Loucy (cell line): ENCODE results near the gene PTHLH.

Experiments
- H2AFZ ChIP-seq: fragments of 200-600 bp; sonication (generic); 2 replicates; pipeline ENCODE4 v1.6.0; 2016; ENCODE audit warnings: antibody characterized with exemption, mild to moderate bottlenecking, low read length, moderate library complexity
- H3F3A ChIP-seq: fragments of 200-600 bp; 2 replicates; pipeline ENCODE4 v1.6.0; 2016; ENCODE audit warnings: antibody characterized with exemption, low read depth, mild to moderate bottlenecking
- H3K27me3 ChIP-seq: fragments of 200-600 bp; sonication (generic); 2 replicates; pipeline ENCODE4 v1.6.1; 2014; ENCODE audit warnings: low read length, mild to moderate bottlenecking; ENCODE audit not compliant: insufficient read depth, poor library complexity, severe bottlenecking
- H3K36me3 ChIP-seq: fragments of 200-600 bp; sonication (generic); 2 replicates; pipeline ENCODE4 v1.6.1; 2016; ENCODE audit warnings: low read length; ENCODE audit not compliant: insufficient read depth
- H3K4me1 ChIP-seq: fragments of 200-600 bp; sonication (generic); 2 replicates; pipeline ENCODE4 v1.5.1; 2014; ENCODE audit warnings: low read length, mild to moderate bottlenecking; ENCODE audit not compliant: insufficient read depth, poor library complexity, severe bottlenecking
- H3K4me2 ChIP-seq: fragments of 200-600 bp; sonication (generic); 2 replicates; pipeline ENCODE4 v1.6.0; 2014; ENCODE audit warnings: antibody characterized with exemption, low read length, low read depth, mild to moderate bottlenecking; ENCODE audit not compliant: poor library complexity, severe bottlenecking
- H3K4me3 ChIP-seq: fragments of 200-600 bp; sonication (generic); 2 replicates; pipeline ENCODE4 v1.5.1; 2014; ENCODE audit warnings: low read length, mild to moderate bottlenecking, mixed read lengths; ENCODE audit not compliant: poor library complexity, severe bottlenecking
- H3K79me2 ChIP-seq: fragments of 200-600 bp; sonication (generic); 2 replicates; pipeline ENCODE4 v1.6.1; 2014; ENCODE audit warnings: low read length; ENCODE audit not compliant: insufficient read depth
- H3K9ac ChIP-seq: fragments of 200-600 bp; sonication (generic); 2 replicates; pipeline ENCODE4 v1.6.0; 2014; ENCODE audit warnings: mild to moderate bottlenecking, low read depth, low read length, moderate library complexity; ENCODE audit not compliant: poor library complexity, severe bottlenecking
- H3K9me2 ChIP-seq: fragments of 200-600 bp; sonication (generic); replicated peaks from 2 replicates; pipeline ENCODE4 v1.6.1; 2016; ENCODE audit warnings: low read depth, low read length, mixed read lengths
- H3K9me3 ChIP-seq: fragments of 200-600 bp; sonication (generic); 2 replicates; pipeline ENCODE4 v1.6.1; 2014; ENCODE audit warnings: mild to moderate bottlenecking, antibody characterized with exemption, low read length, low read depth; ENCODE audit not compliant: insufficient read depth
- H4K20me1 ChIP-seq: fragments of 200-600 bp; sonication (generic); 2 replicates; pipeline ENCODE4 v1.6.0; 2014; ENCODE audit warnings: antibody characterized with exemption, low read length, mild to moderate bottlenecking; ENCODE audit not compliant: insufficient read depth, poor library complexity, severe bottlenecking
- EZH2phosphoT487 ChIP-seq: fragments of 200-600 bp; IDR thresholded peaks from 2 replicates; pipeline ENCODE4 v1.6.1; 2018; ENCODE audit warnings: antibody characterized with exemption, mild to moderate bottlenecking, moderate library complexity, borderline replicate concordance
- TF ChIP-seq, protein P1 (sequence below): fragments of 200-600 bp; sonication (generic); conservative IDR thresholded peaks from 2 replicates; pipeline ENCODE4 v1.5.1; 2014; ENCODE audit warnings: mild to moderate bottlenecking, antibody characterized with exemption, low read length

PTHLH gene

DNA sequence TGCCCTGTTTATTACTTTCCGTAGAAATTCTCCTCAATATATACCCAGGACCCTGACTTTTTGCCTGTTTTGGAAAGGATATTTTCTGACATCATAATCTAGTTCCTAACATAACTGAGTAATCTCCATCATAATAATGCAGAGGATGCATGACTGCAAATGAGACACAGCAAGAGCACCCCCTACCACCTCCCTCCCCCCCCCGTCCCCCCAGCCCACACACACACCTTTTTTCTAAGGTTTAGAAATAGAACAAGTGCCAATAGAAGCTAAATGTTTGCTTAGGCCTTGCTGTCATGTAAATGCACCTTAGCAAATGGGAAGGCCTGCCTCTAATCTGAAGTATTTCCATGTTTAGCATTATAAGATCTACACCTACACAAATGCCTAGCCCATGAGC lies at the start of gene PTHLH:
PTHLH (minus strand) TSS at position 13 of the 400 bp plus-strand sequence. CDS start 3,239 bp downstream, outside the sequence.
- H3K27me3 ChIP-seq: no peaks in the 10 kb centered on the region
- H3K9ac ChIP-seq: no peak within 1 kb of the TSS
- H3K9me2 ChIP-seq: no peaks in the 10 kb centered on the region
- no peak within 1 kb of the TSS for H3K4me2 ChIP-seq
- no peaks in the 10 kb centered on the region for H3F3A ChIP-seq
- TF ChIP-seq EZH2phosphoT487: no peak
- TF ChIP-seq, protein P1, sequence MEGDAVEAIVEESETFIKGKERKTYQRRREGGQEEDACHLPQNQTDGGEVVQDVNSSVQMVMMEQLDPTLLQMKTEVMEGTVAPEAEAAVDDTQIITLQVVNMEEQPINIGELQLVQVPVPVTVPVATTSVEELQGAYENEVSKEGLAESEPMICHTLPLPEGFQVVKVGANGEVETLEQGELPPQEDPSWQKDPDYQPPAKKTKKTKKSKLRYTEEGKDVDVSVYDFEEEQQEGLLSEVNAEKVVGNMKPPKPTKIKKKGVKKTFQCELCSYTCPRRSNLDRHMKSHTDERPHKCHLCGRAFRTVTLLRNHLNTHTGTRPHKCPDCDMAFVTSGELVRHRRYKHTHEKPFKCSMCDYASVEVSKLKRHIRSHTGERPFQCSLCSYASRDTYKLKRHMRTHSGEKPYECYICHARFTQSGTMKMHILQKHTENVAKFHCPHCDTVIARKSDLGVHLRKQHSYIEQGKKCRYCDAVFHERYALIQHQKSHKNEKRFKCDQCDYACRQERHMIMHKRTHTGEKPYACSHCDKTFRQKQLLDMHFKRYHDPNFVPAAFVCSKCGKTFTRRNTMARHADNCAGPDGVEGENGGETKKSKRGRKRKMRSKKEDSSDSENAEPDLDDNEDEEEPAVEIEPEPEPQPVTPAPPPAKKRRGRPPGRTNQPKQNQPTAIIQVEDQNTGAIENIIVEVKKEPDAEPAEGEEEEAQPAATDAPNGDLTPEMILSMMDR: no peak
- H3K79me2 ChIP-seq: no peaks in the 10 kb centered on the region
- no peaks in the 10 kb centered on the region for H3K36me3 ChIP-seq
- H4K20me1 ChIP-seq: no peaks in the 10 kb centered on the region
- H3K4me3 ChIP-seq: no peak within 1 kb of the TSS
- H2AFZ ChIP-seq: no peak within 1 kb of the TSS
- H3K4me1 ChIP-seq: no peaks in the 10 kb centered on the region
- H3K9me3 ChIP-seq: no peaks in the 10 kb centered on the region

DNA sequence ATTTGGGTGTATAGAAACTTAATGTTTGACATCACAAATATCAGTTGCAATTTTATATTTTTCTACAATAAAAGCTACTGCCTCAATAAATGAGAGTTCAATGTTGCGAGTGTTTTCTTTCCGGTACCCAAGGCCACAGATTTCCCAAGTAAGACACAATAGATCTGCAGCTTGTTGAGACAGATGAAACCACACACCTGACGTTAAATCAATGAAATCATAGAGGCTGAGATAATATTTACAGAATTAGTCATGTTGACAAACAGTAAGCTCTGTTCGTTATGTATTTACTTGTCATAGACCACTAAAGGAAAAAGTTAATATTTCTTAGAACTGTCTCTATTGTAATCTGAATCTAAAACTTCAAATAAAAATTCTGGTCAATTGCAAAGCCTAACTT lies 49.2 kb upstream of the PTHLH start:
- no peak overlapping the region for H3K9ac ChIP-seq
- H3K27me3 ChIP-seq: no peaks in the 10 kb centered on the region
- no peak overlapping the region for H3K4me3 ChIP-seq
- TF ChIP-seq EZH2phosphoT487: no peak
- TF ChIP-seq, protein P1: no peak
- no peak overlapping the region for H3K4me2 ChIP-seq
- no peaks in the 10 kb centered on the region for H4K20me1 ChIP-seq
- H3K79me2 ChIP-seq: no peaks in the 10 kb centered on the region
- no peaks in the 10 kb centered on the region for H3F3A ChIP-seq
- no peaks in the 10 kb centered on the region for H3K36me3 ChIP-seq
- H2AFZ ChIP-seq: no peak overlapping the region
- peaks cover 9% of the 10 kb centered on the region for H3K4me1 ChIP-seq
- no peaks in the 10 kb centered on the region for H3K9me3 ChIP-seq
- H3K9me2 ChIP-seq: no peaks in the 10 kb centered on the region

DNA sequence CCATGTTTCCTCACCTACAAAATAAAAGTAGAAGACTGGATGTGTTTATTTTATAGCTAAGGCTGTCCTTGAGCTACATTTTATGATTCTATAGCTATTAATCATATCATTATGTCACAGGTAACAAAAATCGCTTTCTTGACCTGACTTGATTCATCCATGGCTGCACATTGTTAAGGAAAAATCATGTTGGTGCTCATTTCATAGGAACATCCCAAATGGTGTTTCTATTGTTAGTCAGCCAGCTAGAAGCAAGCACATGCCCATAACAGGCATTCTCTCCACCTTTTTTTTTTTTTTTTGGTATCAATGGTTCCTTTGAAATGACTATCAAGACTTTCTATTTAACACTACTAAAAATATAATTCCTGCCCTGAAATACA lies 45.3 kb upstream of the PTHLH start:
- H3K79me2 ChIP-seq: no peaks in the 10 kb centered on the region
- H3K9me2 ChIP-seq: no peaks in the 10 kb centered on the region
- no peaks in the 10 kb centered on the region for H3K9me3 ChIP-seq
- no peak overlapping the region for H3K4me3 ChIP-seq
- H3K4me1 ChIP-seq: no peaks in the 10 kb centered on the region
- H2AFZ ChIP-seq: no peak overlapping the region
- no peak overlapping the region for H3K9ac ChIP-seq
- TF ChIP-seq, protein P1: no peak
- no peaks in the 10 kb centered on the region for H3F3A ChIP-seq
- no peaks in the 10 kb centered on the region for H4K20me1 ChIP-seq
- H3K4me2 ChIP-seq: no peak overlapping the region
- H3K36me3 ChIP-seq: no peaks in the 10 kb centered on the region
- no peaks in the 10 kb centered on the region for H3K27me3 ChIP-seq
